HG03097 (cell line): Measurements from ENCODE around the gene DBT.
"Not testable (repeated sequence)": the region's sequence is repeated elsewhere in the genome, so short reads cannot be mapped to it uniquely, and the experiment has no call there.

ENCODE experiments used
- ATAC-seq: cut with Tn5 transposase; IDR thresholded peaks from one replicate; pipeline ENCODE4 v1.9.1; 2021; ENCODE audit not compliant: unreplicated experiment, low FRiP score

The DBT gene

GRCh38 chr1:100249537-100250257 lies at the start of gene DBT:
TSS of gene DBT (minus strand) at chr1:100249834. CDS start at chr1:100249820, 14 bp downstream.
- ATAC-seq, result peak; percentile 100

GRCh38 chr1:100298512-100298911 lies 48.9 kb upstream of the DBT start:
- no peak for ATAC-seq

DNA sequence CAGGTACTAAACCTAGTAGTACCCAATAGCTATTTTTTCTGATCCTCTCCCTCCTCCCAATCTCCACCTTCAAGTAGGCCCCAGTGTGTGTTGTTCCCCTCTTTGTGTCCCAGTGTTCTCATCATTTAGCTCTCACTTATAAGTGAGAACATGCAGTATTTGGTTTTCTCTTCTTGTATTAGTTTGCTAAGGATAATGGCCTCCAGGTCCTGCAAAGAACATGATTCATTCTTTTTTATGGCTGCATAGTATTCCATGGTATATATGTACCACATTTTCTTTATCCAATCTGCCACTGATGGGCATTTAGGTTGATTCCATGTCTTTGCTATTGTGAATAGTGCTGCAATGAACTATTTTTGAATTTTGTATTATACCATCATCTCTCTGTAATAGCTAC lies 47.4 kb upstream of the DBT start:
- ATAC-seq, result not testable (repeated sequence)

DNA sequence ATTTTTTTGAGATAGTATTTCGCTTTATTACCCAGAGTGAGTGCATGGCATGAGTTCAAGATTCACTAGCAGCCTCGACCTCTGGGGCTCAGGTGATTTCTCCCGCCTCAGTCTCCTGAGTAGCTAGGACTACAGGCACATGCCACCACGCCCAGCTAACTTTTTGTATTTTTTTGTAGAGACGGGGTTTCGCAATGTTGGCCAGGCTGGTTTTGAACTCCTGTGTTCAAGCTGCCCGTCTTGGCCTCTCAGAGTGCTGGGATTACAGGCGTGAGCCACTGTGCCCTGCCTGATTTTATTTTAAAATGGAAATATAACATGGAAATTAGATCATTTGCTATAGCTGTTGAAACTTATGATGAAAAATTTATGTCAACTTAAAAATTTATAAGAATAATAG lies 46.5 kb upstream of the DBT start:
- ATAC-seq, result no peak

DNA sequence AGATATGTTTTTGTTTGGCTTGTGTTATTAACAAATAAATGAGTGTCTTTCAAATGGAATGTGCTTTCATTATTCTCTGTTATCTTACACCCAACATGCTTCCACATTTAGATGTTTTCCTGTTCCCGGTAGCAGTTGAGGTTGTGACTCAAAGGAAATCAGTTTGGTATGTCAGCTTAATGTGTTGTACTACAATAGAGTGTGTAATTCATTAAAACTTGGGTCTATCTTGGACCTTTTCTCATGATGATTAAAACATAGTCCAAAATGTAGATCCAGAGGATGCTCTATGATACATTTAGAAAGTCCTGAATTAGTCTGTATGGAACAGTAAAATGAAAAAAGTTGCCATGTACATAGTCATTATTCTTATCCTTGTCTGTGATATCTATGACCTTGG lies 43.1 kb upstream of the DBT start:
- no peak for ATAC-seq

GRCh38 chr1:100290291-100290690 lies 40.7 kb upstream of the DBT start:
- no peak for ATAC-seq

GRCh38 chr1:100287162-100287561 lies 37.5 kb upstream of the DBT start:
- ATAC-seq, result no peak

GRCh38 chr1:100284591-100284990 lies 35.0 kb upstream of the DBT start:
- no peak for ATAC-seq

DNA sequence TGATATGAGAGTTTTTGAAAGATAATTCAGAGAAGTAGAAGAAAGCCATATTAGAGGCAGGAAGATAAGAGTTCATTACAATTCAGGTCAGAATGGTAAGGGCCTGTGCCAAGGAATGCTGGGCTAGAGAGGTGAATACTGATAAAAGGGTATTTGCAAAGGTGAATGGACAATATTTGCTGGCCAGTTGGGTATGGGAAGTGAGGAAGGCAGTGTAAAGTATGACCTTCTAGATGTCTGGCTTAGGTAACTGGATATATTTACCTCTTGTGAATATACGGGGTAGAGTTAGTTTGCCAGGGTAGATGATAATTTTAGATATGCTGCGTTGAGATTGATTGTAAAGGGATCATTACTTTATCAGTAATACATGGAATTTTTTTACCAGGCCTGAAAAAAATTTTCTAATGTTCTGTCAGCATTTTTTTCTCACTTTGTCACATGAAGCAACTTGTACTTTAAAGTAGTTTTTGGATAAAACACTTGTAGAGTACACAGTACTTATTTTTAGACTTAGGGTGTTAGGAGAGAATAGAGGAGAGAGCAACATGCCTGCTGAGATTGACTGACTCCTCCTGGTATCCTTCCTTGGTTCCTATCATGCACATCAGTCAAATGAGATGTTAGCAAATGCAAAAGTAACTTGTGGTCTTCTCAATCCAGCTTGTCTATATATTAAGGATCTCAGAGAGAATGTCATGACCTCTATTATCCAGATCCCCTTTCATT lies 30.5 kb upstream of the DBT start:
- ATAC-seq, result no peak

GRCh38 chr1:100279358-100279923 lies 29.8 kb upstream of the DBT start:
- ATAC-seq, result no peak

- no peak for ATAC-seq
Measured at GRCh38 chr1:100277866-100278265, 28.2 kb upstream of the DBT start.

- ATAC-seq, result no peak
Measured at GRCh38 chr1:100268202-100268601, 18.6 kb upstream of the DBT start.

DNA sequence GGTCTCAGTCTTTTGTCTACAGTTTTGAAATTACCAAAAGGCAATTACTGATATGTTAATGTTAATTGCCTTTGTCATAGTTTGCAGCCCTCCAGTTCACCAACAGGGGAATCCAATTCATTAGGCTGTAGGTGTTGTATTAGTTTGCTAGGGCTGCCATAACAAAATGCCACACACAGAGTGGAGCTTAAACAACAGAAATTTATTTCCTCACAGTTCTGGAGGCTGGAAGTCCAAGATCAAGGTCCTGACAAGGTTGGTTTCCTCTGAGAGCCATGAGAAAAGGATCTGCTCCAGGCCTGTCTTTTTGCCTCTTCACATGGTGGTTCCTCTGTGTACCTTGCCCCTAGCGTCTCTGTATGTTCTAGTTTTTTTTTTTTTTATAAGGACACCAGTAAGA lies 17.6 kb upstream of the DBT start:
- ATAC-seq, result no peak

DNA sequence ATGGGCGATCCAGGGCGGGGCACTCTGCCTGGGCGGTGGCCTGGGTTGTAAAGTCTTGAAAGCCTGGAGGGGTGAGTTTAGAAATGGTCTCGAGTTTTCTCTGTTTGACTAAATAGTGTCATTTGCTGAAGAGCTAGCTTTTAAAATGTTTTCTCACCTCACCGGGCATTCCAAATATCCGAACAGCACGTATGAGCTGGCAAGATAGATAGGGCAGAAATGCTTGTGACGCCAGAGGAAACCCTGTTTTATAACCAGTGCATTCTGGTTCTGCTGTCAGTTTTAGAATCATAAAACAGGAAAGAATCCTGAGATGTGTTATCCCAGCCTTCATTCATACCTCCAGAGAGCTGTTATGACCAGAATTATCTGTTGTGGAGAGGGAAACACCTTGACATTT lies 17.1 kb upstream of the DBT start:
- ATAC-seq, result peak; percentile 5

GRCh38 chr1:100265931-100266740 lies 16.5 kb upstream of the DBT start, which contains the start of gene RTCA:
TSS of gene RTCA (plus strand) at chr1:100266216. CDS start at chr1:100266376, 160 bp downstream.
- ATAC-seq, result peak; percentile 95

DNA sequence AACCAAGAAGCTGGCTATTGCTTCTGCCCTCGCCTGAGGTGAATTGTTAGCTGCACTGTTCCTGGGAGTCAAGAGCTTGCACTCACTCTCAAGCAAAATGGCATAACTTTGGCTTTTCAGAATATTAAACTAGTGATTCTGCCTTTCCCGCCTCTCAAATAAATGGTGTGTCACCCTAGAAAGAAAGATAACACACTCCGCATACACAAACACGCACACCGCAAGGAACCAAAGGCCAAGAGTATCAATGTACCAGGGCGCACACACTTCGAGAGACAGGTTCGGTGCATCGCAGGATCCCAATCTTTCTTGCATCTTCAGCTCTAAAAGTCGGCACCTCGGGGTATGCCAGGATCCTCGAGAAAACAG lies 15.9 kb upstream of the DBT start:
- ATAC-seq, result peak; percentile 23

GRCh38 chr1:100264081-100264480 lies 14.4 kb upstream of the DBT start:
- not testable (repeated sequence) for ATAC-seq

DNA sequence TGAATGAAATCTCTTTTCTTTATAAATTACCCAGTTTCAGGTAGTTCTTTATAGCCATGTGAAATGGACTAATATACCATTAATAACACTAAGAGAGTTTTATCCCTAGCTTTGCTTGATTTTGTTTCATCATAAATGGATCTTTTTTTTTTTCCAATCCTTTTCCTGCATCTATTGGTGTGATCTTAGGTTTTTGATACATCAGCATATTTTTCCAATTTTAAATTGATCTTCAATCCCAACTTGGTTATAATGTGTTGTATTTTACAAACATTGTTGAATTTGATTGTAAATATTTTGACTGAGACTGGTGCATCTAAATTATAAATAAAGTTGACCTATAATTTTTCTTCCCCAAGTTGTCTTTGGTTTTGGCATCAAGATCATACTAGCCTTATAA lies 12.1 kb upstream of the DBT start:
- ATAC-seq, result no peak

DNA sequence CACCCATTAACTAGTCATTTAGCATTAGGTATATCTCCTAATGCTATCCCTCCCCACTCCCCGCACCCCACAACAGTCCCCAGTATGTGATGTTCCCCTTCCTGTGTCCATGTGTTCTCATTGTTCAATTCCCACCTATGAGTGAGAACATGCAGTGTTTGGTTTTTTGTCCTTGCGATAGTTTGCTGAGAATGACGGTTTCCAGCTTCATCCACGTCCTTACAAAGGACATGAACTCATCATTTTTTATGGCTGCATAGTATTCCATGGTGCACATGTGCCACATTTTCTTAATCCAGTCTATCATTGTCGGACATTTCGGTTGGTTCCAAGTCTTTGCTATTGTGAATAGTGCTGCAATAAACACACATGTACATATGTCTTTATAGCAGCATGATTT lies 8.8 kb upstream of the DBT start:
- ATAC-seq, result not testable (repeated sequence)

DNA sequence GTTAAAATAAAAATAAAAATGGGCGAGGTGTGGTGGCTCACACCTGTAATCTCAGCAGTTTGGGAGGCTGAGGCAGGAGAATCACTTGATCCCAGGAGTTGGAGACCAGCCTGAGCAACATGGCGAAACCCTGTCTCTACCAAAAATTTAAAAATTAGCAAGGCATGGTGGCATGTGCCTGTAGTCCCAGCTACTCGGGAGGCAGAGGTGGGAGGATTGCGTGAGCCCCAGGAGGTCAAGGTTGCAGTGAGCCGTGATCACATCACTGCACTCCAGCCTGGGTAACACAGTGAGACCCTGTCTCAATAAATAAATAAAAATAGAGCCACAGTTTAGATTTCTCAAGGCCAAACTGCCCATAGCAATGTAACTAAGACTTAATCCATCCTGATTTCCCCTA lies 6.6 kb upstream of the DBT start:
- ATAC-seq, result not testable (repeated sequence)

GRCh38 chr1:100253552-100253951 lies 3.9 kb upstream of the DBT start:
- ATAC-seq, result no peak
